NCI-H1048 (cell line): ENCODE data around the gene SLC35F2.
"Not testable (repeated sequence)": the region's sequence is repeated elsewhere in the genome, so short reads cannot be mapped to it uniquely, and the experiment has no call there.

Source experiments
- DNase-seq: peaks from one replicate; lab custom pipeline; 2025; lab: John Stamatoyannopoulos, UW

SLC35F2 gene

DNA sequence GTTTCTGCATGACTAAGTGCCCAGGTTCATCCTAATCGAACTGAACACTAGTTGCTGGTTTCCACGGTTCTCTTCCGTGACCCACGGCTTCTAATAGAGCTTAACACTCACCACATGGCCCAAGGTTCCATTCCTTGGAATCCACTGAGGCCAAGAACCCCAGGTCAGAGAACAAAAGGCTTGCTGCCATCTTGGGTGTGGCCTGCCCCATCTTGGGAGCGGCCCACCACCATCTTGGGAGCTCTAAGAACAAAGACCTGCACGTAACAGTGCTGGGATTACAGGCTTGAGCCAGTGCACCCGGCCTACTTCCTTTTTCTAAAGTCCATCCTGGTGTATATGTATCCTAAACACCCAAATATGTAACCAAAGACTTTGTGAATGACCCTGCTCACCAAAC is 68.8 kb downstream of the SLC35F2 start:
- DNase-seq = no peak

DNA sequence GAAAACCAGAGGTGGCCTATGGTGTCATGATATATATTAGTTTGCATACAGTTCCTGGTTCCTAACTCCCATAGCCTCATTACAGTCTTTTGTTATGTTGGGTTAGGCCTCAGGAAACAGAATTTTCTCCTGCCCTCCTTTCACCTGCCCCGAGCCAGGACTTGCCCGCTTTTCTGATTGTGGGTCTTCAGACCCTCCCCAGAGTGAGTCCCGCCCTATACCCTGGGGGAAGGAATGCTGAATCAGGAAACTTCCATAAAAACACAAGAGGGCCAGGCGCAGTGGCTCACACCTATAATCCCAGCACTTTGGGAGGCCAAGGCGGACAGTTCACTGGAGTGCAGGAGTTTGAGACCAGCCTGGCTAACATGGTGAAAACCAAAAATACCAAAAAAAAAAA is 70.9 kb downstream of the SLC35F2 start:
- no peak for DNase-seq

DNA sequence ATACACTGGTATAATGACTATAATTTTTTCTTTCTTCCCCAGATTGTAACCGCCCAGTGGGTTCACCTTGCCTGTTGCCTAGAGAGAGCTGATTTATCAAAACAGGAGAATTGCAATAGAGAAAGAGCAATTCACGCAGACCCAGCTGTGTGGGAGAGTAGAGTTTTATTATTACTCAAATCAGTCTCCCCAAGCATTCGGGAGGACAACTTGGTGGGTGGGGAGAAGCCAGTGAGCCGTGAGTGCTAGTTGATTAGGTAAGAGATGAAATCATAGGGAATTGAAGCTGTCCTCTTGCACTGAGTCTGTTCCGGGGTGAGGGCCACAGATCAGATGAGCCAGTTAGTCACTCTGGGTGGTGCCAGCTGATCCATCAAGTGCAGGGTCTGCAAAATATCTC is 73.2 kb downstream of the SLC35F2 start:
- DNase-seq = no peak

DNA sequence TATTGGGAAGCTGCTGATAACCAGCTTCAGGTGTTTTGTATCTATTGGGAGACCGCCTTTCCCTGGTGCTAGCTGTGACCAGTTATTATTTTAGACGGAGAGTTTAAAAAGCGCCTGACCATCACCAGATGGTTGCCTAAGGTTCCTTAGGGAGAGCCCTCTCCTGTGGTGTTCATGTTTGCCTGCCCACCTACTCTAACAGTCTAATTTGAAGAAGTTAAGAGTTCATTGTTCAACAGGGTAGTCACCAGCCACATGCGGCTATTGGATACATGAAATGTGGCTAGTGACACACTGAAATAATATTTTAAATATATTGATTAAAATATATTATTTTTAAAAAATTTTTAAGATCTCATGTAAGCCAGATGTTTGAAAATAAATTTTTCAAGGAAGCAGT is 75.5 kb downstream of the SLC35F2 start:
- no peak for DNase-seq

DNA sequence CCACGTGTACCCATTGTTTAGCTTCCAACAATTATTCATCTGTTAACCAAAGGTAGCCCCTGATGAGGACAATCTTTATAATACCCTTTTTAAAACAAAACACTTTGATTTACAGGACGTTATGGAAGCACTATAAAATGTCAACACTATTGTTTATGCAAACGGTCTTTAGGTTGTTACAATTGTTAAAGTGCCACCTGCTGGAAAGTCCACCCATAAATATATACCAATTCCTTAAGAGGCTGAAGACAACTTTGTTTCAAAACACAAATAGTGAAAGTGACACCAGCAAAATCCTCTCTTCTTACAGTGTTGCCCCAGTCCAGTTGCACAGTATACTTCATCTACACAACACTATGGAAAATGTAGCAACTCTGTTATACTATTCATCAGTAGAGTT is 77.8 kb downstream of the SLC35F2 start:
- no peak for DNase-seq

DNA sequence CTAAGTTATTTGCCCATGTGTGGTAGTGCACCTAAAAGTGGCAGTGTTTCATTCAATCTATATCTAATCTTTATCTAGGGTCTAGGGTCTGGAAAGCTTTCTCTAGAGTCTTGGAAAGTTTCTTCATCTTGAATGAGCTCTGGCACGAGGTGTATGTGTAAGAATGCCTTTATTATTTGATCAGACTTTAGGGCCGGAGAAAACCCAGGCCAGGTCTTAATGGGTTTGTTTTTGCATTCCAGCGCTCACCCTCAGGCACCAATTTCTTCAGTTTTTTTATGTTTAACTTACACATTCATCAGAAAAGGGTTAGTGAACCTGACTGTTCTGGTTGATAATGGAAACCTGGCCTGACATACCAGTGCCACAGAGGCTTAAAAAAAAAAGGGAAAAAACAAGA is 78.5 kb downstream of the SLC35F2 start:
- no peak for DNase-seq

DNA sequence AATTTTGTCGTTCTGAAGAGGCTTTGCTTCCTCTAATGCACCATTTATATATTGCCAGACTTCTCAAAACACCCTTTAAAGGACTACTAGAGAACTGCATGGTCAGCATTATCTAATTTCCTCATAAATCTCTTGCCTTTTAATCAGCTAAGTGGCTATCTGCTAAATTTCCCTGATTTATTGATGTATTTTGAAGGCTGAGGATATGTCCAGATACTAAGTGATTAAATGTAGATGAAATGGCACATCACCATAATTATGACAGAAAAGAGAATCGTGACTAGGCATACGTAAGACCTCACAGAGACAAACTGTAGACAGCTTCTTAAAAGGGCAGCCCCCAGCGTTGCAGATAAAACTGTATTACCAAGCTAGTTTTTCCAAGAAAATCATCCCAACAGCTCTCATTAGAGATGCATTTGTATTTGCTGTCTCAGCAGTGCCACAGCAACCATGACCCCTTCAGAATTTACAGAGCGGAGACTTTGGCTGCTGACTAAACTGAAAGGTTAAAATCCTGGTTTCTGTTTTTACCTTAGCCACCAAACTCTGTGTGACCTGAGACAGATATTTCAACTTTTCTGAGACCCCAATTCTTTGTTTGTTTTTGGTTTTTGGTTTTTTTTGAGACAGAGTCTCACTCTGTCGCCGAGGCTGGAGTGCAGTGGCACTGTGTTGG is 79.6 kb downstream of the SLC35F2 start:
- no peak for DNase-seq

DNA sequence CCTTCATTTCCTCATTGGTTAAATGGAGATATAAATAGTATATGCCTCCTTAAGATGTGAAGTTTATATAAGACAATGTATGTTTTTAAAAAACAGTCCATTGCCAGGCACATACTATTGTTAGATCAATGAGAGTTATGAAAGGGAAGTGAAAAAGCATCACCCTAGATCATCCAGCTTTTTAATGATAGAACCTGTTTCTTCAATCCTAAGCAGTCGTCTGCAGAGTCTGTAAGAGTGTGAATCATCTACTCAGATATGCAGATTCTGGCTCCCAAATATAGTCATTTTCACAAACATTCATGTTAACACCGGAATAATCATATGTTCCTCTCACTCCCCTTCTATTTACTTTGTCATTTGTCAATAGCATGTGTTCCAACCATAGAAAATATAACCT is 81.5 kb downstream of the SLC35F2 start:
- DNase-seq = no peak

DNA sequence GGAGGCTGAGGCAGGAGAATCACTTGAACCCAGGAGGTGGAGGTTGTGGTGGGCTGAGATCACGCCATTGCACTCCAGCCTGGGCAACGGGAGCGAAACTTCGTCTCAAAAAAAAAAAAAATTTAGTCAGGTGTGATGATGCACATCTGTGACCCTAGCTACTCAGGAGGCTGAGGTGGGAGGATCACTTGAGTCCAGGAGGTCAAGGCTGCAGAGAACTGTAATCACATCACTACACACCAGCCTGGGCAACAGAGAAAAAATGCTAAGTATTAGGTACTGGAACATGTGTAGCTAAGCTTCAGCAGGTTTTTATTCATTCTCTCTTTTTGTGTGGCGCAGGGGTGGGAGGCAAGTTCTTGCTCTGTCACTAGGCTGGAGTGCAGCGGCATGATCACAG is 82.5 kb downstream of the SLC35F2 start:
- no peak for DNase-seq

DNA sequence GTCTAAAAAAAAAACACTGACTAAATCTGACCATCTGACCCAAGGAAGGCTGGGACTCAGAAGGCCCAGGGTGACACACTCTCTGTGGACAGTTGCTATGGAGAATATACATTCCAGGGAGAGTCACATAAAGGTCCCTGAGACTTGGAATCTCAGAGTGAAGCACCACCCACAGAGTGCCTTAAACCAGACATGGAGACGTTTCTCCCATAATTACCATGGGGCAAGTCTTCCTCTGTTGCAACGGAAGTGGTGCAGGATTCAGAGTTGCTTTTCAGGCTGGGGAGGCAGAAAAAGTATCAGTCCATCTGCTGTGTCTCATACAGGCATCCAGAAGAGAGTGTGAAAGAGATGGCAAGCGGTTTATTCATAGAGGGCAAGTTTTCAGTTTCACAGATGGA is 88.0 kb downstream of the SLC35F2 start:
- no peak for DNase-seq

DNA sequence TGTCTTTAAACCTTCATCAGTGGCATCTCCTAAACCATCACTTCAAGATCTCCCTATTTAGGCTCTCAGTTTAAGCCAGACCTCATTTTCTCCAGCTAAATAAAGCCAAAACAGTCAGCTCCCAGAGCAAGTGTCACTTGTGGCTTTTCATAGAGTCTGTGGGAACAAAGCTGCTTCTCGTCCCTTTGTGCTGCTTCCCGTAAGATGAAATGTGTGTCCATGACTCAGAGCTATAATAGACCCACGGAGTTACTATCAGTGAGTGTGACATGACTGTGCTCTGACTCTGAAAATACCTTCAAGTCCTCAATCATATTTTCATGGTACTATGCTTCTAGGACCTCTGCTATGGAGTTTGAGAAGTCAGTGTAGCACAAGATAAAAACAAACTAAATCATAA is 89.4 kb downstream of the SLC35F2 start:
- no peak for DNase-seq

DNA sequence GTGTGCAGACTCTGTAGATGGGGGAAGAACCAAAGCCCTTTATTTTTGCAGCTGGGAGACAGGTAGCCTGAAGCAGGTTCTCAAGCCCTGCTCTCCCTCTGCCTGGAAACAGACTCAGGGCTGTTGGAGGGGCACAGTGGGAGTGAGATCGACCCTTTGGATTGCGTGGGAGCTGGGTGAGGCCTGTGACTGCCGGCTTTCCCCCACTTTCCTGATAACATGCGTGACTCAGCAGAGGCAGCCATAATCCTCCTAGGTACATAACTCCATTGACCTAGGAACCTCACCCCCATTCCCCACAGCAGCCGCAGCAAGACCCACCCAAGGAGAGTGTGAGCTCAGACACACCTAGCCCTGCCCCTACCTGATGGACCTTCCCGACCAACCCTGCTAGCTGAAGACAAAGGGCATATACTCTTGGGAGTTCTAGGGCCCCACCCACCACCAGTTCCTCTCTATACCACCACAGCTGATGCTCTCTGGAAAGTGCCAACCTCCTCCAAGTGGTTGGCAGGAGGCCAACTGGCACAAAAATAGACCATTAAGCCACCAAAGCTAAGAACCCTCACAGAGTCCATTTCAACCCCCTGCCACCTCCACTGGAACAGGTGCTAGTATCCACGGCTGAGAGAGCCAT is 99.8 kb downstream of the SLC35F2 start:
- DNase-seq = not testable (repeated sequence)

DNA sequence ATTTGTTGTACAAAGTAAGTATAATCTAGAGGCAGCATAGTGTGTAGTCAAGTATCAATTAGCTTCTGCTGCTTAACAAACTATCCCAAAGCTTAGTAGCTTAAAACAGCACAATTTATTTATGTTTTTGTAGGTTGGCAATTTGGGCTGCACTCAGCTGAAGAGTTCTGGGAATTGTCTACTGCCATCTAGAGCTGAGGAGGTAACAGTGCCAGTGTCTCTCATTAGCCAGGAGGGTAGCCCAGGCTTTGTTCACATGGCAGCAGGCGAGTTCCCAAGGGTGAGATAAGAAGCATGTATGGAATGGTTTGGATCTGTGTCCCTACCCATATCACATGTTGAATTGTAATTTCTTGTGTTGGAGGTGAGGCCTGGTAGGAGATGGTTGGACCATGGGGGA is 100.9 kb downstream of the SLC35F2 start:
- no peak for DNase-seq

DNA sequence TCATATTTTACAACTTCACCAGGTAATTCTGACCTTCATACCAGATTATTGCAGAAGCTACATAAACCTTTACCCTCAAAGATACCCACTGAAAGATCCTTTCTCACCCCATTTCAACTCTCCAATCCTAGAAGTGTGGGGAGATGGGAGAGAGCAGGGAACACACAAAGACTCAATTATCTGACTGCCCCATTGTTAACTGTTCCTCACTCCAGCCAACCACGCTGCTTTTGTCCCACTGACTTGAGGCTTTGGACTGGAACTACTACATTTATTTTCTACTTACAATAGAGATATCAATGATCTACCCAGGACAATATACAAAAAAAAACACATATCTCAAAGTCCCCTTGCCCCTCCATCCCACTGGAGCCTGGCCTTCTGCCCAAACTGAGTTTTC is 102.0 kb downstream of the SLC35F2 start:
- no peak for DNase-seq

DNA sequence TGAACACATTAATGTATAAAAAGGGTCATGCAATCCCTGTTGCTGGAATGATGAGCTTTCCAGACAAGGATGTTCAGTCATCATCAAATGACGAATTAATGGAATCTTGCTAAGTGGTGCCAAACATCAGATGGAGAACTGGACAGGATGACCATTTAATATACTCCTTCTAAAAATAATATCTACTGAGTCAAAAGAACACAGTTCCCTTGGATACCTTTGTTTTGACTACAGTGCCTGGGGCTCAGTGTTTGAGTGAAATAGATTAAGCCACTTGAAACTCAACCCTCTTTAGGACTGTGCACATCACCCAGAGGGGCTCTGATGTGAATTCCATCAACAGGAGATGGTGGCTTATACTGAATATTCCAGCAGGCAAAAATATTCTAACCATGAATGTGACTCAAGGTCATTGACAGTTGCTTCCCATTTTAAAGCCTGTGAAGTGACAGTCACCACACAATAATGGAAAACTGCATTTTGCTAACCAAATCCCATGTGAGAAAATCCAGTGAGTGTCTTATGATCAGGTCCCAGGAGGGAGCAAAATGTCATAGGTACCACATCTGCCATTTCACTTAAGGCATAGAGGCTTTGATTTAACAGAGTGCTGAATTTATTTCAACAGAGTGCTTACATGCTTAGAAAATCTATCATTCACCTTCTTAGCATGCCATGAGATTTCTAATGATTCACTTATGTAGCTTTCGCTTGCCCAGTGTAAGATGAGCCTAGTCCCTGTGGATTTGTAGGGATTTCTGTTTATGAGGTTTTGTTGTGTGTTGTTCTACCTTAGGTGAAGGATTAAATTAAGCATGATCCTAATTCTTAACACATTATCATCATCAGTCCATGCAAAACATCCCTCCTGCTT is 105.4 kb downstream of the SLC35F2 start:
- no peak for DNase-seq

DNA sequence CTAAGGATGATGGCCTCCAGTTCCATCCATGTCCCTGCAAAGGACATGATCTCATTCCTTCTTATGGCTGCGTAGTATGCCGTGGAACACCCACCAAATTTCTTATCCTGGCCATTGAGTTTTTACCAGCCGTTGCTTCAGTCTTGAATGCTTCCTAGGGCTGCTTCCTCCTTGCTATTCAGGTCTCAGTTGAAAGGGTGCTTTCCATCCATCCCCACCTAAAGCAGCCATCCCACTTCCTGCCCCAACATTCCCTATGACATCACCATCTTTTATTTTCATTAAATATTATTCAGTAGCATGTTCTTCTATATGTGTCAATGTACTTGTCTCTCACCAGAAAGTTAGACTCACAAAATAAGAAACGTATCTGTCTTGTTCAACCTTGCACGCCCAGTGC is 106.1 kb downstream of the SLC35F2 start:
- DNase-seq = no peak

DNA sequence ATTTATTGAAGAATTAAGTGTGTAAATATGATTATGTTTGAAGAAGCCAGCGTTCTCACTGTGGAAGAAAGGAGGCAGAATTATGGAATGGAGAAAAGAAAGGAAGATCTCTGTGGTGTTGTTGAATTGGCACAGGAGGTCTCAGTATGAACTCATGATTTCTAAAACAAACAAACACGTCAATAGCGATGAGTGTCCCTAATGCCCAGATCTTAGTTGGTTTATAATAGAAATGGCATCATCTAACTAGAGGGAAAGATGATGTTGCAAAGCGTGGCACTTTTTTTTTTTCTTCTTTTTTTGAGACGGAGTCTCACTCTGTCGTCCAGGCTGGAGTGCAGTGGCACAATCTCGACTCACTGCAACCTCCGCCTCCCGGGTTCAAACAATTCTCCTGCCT is 107.5 kb downstream of the SLC35F2 start:
- DNase-seq = no peak

DNA sequence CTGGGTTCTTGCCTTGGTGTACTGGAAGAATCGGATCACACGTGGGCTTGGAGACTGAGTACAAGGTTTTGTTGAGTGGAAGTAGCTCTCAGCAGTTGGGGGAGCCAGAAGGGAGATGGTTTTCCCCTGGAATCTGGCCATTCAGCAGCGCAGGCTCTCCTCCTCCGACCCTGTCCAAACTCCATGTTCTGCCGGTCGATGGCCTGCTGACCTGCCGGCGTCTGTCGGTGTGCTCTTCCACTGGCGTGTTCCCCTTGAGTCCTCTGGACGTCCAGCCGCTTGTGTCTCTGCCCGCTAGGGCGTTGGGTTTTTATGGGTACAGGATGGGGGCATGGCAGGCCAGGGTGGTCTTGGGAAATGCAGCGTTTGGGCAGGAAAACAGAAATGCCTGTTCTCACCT is 108.3 kb downstream of the SLC35F2 start:
- no peak for DNase-seq

DNA sequence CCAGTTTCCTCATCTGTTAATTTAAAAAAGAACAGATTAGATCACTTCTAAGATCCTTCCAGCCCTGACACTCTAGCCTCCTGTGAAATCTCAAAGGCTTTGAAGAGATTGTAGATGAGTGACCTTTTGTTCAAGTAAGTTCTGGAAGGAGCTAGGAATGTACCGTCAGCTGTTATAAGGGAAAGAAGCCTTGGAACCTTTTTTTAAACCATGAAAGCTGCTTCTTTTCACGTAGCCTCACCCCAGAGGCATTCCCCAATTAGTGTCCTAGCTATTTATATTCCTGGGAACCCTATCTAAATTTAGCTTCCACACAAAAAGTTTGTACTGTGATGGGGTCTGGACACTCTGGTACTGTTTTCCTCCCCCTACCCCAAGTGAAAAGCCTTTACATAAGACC is 111.0 kb downstream of the SLC35F2 start:
- no peak for DNase-seq

DNA sequence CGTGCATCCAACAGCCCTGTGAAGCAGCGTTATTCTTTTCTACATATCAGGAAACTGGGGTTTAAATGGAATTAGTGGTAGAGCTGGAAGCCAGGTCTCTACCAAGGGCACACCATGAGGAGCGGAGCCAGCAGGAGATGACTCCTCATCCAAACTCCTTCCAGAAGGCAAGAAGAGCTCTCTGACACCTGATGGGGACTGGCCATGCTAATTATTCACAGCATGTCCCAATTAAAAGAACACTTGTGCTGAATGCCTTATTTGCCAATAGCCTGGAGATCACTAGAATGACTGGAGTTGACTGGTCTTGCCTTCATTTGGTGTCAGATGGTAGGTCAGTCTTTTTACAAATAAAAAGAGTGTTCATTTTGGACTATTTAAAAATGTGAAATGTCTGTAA is 113.9 kb downstream of the SLC35F2 start:
- DNase-seq = no peak

DNA sequence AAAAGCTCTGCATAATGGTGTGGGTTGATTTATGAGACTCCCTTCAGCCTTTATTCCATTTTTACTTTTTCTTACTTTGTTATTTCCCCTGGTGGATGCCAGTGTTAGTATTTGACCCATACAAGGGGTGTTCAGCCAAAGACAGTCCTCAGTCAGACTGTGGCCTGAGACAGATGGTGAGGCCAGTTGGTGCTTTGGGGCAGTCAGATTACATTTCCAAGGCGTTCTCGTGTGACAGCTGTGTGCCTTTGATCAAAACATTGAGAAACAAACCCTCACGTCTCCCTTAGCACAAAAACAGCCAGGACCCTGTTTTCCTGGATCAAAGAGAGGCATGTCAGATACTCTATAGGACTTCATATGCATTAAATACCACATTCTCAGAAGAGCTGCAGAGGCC is 115.4 kb downstream of the SLC35F2 start:
- DNase-seq = no peak

DNA sequence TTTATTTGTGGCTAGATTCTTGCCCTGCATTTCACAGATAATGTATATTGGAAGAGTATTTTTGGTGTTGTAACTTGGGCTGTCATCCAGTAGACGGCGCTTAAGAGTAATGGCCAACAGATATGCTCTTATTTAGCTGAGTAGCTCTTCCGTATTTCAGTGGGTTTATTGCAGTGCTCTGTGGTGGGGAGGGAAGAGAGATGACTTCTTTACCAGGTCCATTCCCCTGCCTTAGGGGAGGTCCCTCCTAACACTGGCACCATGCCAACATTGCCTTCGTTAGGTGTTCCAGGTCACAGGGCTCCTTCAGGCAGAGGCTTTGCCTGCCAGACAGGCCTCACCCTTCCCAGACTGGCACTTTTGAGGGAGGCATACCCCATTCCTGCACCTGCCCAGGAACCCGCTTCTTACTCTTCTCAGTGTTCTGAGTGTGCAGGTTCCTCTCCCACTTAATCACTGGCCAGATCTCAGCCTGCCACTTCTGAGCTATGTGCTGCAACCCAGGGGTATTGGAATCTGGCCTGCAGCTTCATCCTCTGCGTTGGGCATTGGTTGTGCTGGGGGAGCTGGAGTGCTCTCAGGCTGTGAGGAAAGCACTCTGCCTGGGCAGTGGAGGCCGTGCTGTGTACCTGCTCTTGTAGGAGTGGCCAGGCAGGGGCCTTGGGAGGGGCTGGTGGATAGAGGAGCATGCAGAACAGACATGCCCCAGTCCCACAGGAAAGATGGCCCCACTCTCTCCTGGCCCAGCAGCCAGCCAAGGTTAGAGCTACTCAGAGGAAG is 117.4 kb downstream of the SLC35F2 start:
- DNase-seq = no peak
